ENCODE results near the gene PPEF2.

The PPEF2 gene

DNA sequence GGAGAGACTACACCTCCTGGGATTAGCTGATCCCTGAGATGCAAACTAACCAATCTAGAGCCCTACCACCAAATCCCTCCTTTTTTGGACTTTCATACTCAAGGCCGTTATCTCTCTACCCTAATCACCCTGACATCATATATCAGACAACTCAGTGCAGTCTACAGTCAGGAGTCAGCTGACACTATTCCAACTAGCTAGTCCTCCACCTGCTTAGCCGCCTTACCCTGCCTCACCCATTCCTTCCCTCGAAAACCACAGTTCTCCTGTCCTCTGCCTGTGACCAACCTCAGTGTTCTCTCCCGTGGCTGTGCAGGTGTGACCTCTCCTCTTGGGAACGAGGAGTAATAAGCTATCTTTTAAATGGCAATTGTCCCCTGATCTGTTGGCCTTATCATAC is 1.8 kb upstream of the PPEF2 start:
- no peak for DNase-seq (ENCODE audit: low read depth)

DNA sequence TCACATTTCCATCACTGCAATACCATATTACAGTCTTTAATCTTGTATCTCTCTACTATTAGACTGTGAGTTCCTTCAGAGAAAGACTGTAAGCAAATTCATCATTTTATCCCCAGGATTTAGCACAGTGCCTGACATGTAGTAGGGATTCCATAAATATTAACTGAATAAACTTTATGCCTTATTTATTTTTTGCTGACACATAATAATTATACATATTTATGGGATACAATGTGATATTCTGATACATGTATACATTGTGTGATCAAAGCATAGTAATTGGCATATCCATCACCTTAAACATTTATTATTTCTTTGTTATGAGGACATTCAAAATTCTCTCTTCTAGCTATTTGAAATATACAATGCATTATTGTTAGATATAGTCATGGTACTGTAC is 3.7 kb downstream of the PPEF2 start:
- no peak for DNase-seq (ENCODE audit: low read depth)
- H3K4me3 ChIP-seq (ENCODE audit: low read depth, low read length): no peak overlapping the region
- TF ChIP-seq, protein P1, sequence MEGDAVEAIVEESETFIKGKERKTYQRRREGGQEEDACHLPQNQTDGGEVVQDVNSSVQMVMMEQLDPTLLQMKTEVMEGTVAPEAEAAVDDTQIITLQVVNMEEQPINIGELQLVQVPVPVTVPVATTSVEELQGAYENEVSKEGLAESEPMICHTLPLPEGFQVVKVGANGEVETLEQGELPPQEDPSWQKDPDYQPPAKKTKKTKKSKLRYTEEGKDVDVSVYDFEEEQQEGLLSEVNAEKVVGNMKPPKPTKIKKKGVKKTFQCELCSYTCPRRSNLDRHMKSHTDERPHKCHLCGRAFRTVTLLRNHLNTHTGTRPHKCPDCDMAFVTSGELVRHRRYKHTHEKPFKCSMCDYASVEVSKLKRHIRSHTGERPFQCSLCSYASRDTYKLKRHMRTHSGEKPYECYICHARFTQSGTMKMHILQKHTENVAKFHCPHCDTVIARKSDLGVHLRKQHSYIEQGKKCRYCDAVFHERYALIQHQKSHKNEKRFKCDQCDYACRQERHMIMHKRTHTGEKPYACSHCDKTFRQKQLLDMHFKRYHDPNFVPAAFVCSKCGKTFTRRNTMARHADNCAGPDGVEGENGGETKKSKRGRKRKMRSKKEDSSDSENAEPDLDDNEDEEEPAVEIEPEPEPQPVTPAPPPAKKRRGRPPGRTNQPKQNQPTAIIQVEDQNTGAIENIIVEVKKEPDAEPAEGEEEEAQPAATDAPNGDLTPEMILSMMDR (IDR thresholded peaks at IDR 0.05; ENCODE audit: control insufficient read depth, extremely low read depth, insufficient read depth): no peak

More for the DNA sequence above, 1.8 kb upstream of the PPEF2 start:
- TF ChIP-seq, protein P1 (IDR thresholded peaks at IDR 0.05; ENCODE audit: control insufficient read depth, extremely low read depth, insufficient read depth): no peak
- H3K4me3 ChIP-seq (ENCODE audit: low read depth, low read length): no peak overlapping the region

DNA sequence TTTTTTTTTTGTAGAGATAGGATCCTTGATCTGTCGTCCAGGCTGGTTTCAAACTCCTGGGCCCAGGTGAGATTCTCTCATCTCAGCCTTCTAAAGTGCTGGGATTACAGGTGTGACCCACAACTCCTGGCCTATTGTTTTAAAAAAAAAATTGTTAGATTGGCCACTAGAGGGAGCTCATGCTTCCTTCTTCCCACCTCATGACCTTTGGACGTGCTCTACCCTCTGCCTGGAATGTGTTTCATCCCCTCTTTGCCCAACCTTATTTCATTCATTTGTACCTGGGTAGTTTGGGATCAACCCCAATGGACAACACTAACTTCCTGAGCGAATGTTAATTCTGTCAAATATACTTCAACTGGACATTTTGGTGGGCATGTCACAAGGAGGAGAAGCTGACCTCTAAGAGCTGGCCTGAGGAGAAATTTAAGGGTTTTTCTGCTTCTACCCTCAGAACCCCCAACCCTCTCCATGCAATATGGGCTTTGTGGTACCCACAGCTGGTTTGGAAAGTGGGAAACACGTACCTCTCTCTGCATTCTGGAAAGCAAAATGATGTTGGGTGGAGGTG is 6.4 kb downstream of the PPEF2 start:
- DNase-seq (ENCODE audit: low read depth): no peak
- TF ChIP-seq, protein P1 (IDR thresholded peaks at IDR 0.05; ENCODE audit: control insufficient read depth, extremely low read depth, insufficient read depth): peak; percentile 65
- H3K4me3 ChIP-seq (ENCODE audit: low read depth, low read length): no peak overlapping the region

DNA sequence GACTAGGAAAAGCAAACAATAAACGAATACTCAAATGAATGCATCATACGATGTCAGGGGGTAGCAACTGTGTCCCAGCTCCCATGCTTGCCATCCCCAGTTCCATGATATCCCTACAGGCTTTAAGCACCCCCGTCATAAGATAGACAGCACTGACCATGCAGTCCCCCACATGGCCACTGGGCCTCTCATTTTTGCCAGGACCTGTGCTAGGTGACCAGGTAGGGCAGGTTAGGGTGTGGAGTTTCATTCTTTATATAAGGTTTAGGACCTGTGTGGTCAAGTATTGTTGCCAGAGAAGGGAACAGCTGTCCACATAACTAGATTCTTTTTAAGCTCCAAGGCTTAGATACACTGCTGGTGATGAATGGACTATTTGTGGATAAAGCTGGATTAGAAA is 9.7 kb downstream of the PPEF2 start:
- no peak for DNase-seq (ENCODE audit: low read depth)
- TF ChIP-seq, protein P1 (IDR thresholded peaks at IDR 0.05; ENCODE audit: control insufficient read depth, extremely low read depth, insufficient read depth): no peak

DNA sequence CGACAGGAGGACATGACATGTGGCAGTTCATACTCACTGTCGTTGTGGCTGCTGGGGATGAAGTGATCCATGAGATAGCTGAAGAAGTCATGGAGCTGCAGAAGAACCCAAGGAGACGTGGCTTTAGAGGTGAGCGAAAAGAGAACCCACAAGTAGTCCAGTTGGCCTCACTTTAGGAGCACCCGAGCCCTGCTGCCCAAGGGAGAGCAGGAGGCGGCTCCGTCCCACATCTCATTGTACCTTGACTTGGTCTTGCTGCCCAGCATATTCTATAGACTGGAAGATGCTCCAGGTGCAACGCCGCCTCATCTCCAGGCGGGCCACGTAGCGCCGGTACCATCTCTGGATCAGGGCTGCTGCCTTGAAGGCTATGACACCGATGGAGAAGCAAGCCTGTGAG is 10.6 kb downstream of the PPEF2 start:
- TF ChIP-seq, protein P1 (IDR thresholded peaks at IDR 0.05; ENCODE audit: control insufficient read depth, extremely low read depth, insufficient read depth): no peak

More for the DNA sequence above, 9.7 kb downstream of the PPEF2 start:
- no peak overlapping the region for H3K4me3 ChIP-seq (ENCODE audit: low read depth, low read length)

DNA sequence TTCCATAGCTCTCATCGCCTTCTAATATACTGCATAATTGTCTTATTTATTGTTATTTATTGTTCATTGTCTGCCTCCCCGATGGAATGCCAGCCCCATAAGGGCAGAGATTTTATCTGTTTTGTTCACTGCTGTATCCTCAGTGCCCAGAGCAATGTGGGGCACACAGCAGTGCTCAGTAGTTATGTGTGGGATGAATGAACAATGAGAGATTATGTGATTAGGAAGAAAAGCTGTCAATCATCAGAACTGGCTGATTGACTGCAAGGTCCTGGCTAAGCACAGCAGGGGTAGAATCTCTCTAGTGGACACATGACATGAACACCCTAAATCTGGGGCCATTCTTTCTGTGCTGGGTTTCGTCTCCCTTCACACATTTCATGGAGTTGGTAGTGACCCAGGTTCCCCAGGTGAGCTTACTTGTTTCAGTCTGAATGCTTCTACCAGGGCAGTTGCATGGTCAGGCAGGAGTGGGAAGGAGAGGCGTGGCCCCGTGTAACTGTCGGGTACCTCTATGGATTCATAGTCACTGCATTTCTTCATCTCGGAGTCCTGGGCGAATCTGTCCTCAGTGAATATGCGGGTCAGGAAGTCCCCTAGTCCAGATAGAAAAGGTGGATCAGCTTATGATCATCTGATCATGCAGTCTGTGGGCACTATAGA is 12.6 kb downstream of the PPEF2 start:
- no peak for DNase-seq (ENCODE audit: low read depth)
- TF ChIP-seq, protein P1 (IDR thresholded peaks at IDR 0.05; ENCODE audit: control insufficient read depth, extremely low read depth, insufficient read depth): no peak
- no peak overlapping the region for H3K4me3 ChIP-seq (ENCODE audit: low read depth, low read length)

More for the DNA sequence above, 10.6 kb downstream of the PPEF2 start:
- DNase-seq (ENCODE audit: low read depth): no peak
- H3K4me3 ChIP-seq (ENCODE audit: low read depth, low read length): no peak overlapping the region

DNA sequence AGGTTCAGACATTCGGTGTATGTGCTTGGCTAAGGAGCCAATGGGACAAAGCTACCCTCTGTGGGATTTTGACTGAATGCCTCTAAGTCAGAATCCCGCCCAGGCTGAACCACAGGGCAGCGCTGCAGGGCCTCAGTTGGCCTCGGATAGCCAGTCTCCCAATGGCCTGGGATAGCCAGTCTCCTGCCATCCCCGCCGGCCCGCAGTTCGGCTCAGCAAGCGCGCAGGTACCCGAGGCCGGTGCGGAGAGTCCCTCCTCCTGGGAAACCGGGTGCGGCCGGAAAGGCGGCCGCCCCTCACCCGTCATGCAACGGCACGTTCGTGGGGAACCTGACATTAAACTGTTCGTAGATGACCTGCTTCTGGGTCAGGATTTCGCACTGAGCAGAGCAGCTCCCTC is 16.1 kb downstream of the PPEF2 start:
- TF ChIP-seq, protein P1 (IDR thresholded peaks at IDR 0.05; ENCODE audit: control insufficient read depth, extremely low read depth, insufficient read depth): no peak
- DNase-seq (ENCODE audit: low read depth): no peak
- no peak overlapping the region for H3K4me3 ChIP-seq (ENCODE audit: low read depth, low read length)

Measured in LNCaP clone FGC (cell line).